ENCODE results near the gene SSBP4.
A peak's percentile ranks its signal among the peaks of the same experiment; 100 is the strongest.

SSBP4 gene

GRCh38 chr19:18434411-18435175 lies 15.4 kb downstream of the SSBP4 start:
- DNase-seq, result no peak

GRCh38 chr19:18435178-18435841 lies 16.1 kb downstream of the SSBP4 start:
- DNase-seq, result no peak

GRCh38 chr19:18435842-18436670 lies 16.9 kb downstream of the SSBP4 start:
- DNase-seq, result no peak

- peak; percentile 88 for DNase-seq
Measured at GRCh38 chr19:18436671-18437490, 17.7 kb downstream of the SSBP4 start.

- DNase-seq, result peak; percentile 59
Measured at GRCh38 chr19:18437491-18438330, 18.5 kb downstream of the SSBP4 start, which contains the start of gene ISYNA1. Gene ISYNA1, minus strand, starts transcription at chr19:18438133. Its CDS starts 154 bp downstream, at chr19:18437979.

GRCh38 chr19:18438331-18439024 lies 19.3 kb downstream of the SSBP4 start:
- no peak for DNase-seq

- DNase-seq, result no peak
Measured at GRCh38 chr19:18439025-18439909, 20.1 kb downstream of the SSBP4 start.

GRCh38 chr19:18439910-18440237 lies 20.7 kb downstream of the SSBP4 start:
- DNase-seq, result no peak

GRCh38 chr19:18440415-18440877 lies 21.2 kb downstream of the SSBP4 start:
- peak; percentile 43 for DNase-seq

- no peak for DNase-seq
Measured at GRCh38 chr19:18440936-18441803, 22.0 kb downstream of the SSBP4 start.

- no peak for DNase-seq
Measured at GRCh38 chr19:18441804-18442788, 22.9 kb downstream of the SSBP4 start.

GRCh38 chr19:18442941-18443340 lies 23.7 kb downstream of the SSBP4 start:
- no peak for DNase-seq

- DNase-seq, result no peak
Measured at GRCh38 chr19:18443406-18443805, 24.2 kb downstream of the SSBP4 start.

- DNase-seq, result no peak
Measured at GRCh38 chr19:18443831-18444230, 24.6 kb downstream of the SSBP4 start.

GRCh38 chr19:18444513-18444912 lies 25.3 kb downstream of the SSBP4 start:
- no peak for DNase-seq

- DNase-seq, result no peak
Measured at GRCh38 chr19:18445262-18445948, 26.2 kb downstream of the SSBP4 start.

All from NCI-H1436 (cell line).